CD4-positive, CD25-positive, alpha-beta regulatory T cell (primary cell): ENCODE results near the gene L3MBTL4. TPM values are rescaled to one million over a fixed set of nuclear protein-coding genes. Genes with fewer than 3 reads are reported as not detected.

ENCODE experiments used
- ATAC-seq, 2 donors: fragments of 150-1000 bp; cut with Tn5 transposase; one replicate each; pipeline ENCODE4 v1.10.0; 2021; ENCODE audit warnings: low read depth in 2 of 2, moderate number of reproducible peaks in 2 of 2, moderate library complexity in 1 of 2
- DNase-seq, 3 donors: peaks; one replicate each; pipeline versions ENCODE4 v3.0.0 to v3.0.0-alpha.2; 2012 to 2022; ENCODE audit warnings: mixed read lengths in 1 of 3
- H3K27ac ChIP-seq: one replicate; pipeline ENCODE4 v1.7.0; 2013; ENCODE audit warnings: mild to moderate bottlenecking, low read length; ENCODE audit not compliant: insufficient read depth, poor library complexity, severe bottlenecking
- H3K27me3 ChIP-seq: one replicate; pipeline ENCODE4 v1.7.0; 2013; ENCODE audit warnings: low read length; ENCODE audit not compliant: control insufficient read depth, insufficient read depth
- H3K36me3 ChIP-seq: one replicate; pipeline ENCODE4 v1.7.0; 2013; ENCODE audit warnings: mild to moderate bottlenecking, low read length, moderate library complexity; ENCODE audit not compliant: control insufficient read depth, insufficient read depth
- H3K4me1 ChIP-seq: 2 replicates; pipeline ENCODE4 v1.7.0; 2013; ENCODE audit warnings: mild to moderate bottlenecking, low read length; ENCODE audit not compliant: insufficient read depth, control insufficient read depth, poor library complexity, severe bottlenecking
- H3K4me3 ChIP-seq: one replicate; pipeline ENCODE4 v1.7.0; 2013; ENCODE audit warnings: low read depth, mild to moderate bottlenecking, low read length, moderate library complexity
- H3K9me3 ChIP-seq, 2 experiments: 1 replicate in 1 of 2; 2 replicates in 1 of 2; pipeline ENCODE4 v1.7.0; 2013; ENCODE audit warnings: low read length in 2 of 2, mild to moderate bottlenecking in 1 of 2, moderate library complexity in 1 of 2; ENCODE audit not compliant: control insufficient read depth in 2 of 2
- H3K27ac Mint-ChIP-seq, 3 donors: one replicate each; pipeline ENCODE4 v1.8.0; 2020 to 2022; ENCODE audit warnings: mild to moderate bottlenecking in 3 of 3, mixed read lengths in 3 of 3, moderate library complexity in 2 of 3
- H3K27me3 Mint-ChIP-seq: one replicate; pipeline ENCODE4 v1.8.0; 2022; ENCODE audit warnings: mild to moderate bottlenecking, mixed read lengths
- H3K36me3 Mint-ChIP-seq: one replicate; pipeline ENCODE4 v1.8.0; 2020; ENCODE audit warnings: mixed read lengths
- H3K4me1 Mint-ChIP-seq, 4 donors: one replicate each; pipeline ENCODE4 v1.8.0; 2020 to 2022; ENCODE audit warnings: mixed read lengths in 4 of 4, mild to moderate bottlenecking in 1 of 4
- H3K4me3 Mint-ChIP-seq, 4 donors: one replicate each; pipeline ENCODE4 v1.8.0; 2020 to 2022; ENCODE audit warnings: mild to moderate bottlenecking in 4 of 4, mixed read lengths in 4 of 4, moderate library complexity in 3 of 4
- H3K9me3 Mint-ChIP-seq, 7 donors: one replicate each; pipeline ENCODE4 v1.8.0; 2020 to 2022; ENCODE audit warnings: mixed read lengths in 7 of 7, mild to moderate bottlenecking in 3 of 7, moderate library complexity in 2 of 7
- polyA plus RNA-seq, 4 donors: library from polyadenylated mRNA; unstranded; fragments of 300-500 nt; fragmentation: Illumina TruSeq; gene quantifications; one replicate each; pipeline ENCODE4 v1.2.3, GENCODE V29; 2021
- total RNA-seq: library from RNA; stranded (reverse); gene quantifications from one replicate; pipeline ENCODE4 v1.2.3, GENCODE V29; 2022

Gene L3MBTL4
- total and polyA plus RNA-seq, 5 donors from 2014 or later: 2.1 TPM; not detected in 4

DNA sequence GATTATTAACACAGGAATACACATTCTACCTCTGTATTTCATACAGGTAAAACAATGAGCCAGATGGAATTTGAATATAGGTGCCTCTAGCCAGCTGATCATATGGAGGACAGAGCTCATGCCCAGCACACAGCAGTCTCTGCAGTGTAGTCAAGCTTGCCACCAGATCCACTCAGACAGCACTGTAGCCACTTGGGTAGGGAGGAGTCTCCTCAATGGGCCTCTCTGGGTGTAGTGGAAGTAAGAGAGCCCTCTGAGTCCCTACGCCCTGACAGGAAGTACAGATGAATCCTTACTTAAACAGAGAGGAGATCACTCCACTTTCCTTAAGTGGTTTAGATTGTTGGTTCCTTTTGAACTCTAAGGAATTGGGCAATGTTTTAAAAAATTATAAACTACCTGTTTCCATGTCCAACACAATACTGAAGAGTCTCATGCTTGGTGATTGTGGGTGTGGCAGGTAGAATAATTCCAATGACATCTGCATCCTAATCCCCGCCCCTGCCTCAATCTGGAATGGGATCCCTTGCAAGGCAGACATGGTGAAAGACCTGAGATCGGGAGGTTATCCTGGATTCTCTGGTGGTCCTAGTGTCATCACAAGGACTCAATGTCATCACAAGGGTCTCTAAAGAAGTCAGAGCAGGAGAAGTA lies 496.4 kb downstream of the L3MBTL4 start:
- Histone ChIP-seq H3K4me3 (no peak overlapping the region), H3K27ac (no peak overlapping the region), H3K9me3 (no peaks in the 10 kb centered on the region), H3K36me3 (no peaks in the 10 kb centered on the region), H3K27me3 (no peaks in the 10 kb centered on the region), H3K4me1 (no peaks in the 10 kb centered on the region)
- Mint-ChIP-seq H3K9me3 (peaks cover 0 to 2% (median 0%) of the 10 kb centered on the region in 7 donors), H3K4me3 (no peak overlapping the region), H3K36me3 (no peaks in the 10 kb centered on the region), H3K4me1 (no peaks in the 10 kb centered on the region), H3K27me3 (peaks cover 9% of the 10 kb centered on the region), H3K27ac (no peak overlapping the region)
- ATAC-seq (no peak), DNase-seq (no peak)

DNA sequence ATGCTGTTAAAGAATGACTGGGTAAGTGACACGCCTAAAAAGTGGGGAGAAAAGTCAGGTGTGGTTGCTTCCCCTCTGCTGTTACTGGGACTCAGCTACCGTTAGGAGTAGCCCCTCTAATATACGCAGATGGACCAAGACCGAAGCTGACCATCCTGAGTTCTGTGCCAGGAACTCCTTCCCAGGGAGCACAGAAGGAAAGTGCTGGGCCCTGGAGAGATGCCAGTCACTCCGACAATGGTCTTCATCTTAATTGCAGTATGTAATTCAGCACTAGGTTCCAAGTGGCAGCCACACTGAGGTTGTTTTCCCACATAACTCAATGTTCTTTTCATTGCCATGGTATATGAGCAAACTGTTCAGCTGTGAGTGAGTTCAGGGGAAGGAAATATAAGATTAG lies 499.8 kb downstream of the L3MBTL4 start:
- no peaks in the 10 kb centered on the region for H3K27me3 ChIP-seq
- Mint-ChIP-seq H3K27me3 (peaks cover 9% of the 10 kb centered on the region), H3K27ac (no peak overlapping the region), H3K4me3 (no peak overlapping the region), H3K9me3 (peaks cover 0 to 1% (median 0%) of the 10 kb centered on the region in 7 donors), H3K4me1 (no peaks in the 10 kb centered on the region), H3K36me3 (no peaks in the 10 kb centered on the region)
- no peak overlapping the region for H3K27ac ChIP-seq
- no peak for DNase-seq
- no peaks in the 10 kb centered on the region for H3K36me3 ChIP-seq
- H3K4me3 ChIP-seq: no peak overlapping the region
- no peaks in the 10 kb centered on the region for H3K4me1 ChIP-seq
- no peaks in the 10 kb centered on the region for H3K9me3 ChIP-seq
- no peak for ATAC-seq

DNA sequence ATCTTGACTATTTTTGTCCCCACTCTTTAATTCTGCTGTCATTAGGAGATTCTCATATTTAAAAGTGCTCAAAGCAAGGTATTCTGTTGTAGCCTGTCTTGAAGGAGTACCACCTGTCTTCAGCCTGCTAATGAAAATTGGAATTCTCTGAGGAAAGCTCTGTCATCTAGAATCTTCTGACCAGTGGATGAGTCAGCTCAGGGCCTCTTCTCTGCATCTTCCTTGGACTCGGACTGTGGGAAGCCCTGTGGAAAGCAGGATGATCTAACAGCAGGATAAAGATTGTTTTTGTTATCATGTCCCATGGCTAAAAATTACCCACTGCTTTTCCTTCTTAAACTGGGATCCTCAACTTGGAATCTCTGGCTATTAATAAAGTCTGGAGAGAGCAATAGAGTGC lies 500.7 kb downstream of the L3MBTL4 start:
- H3K27me3 ChIP-seq: no peaks in the 10 kb centered on the region
- no peaks in the 10 kb centered on the region for H3K4me1 ChIP-seq
- DNase-seq: no peak
- Mint-ChIP-seq H3K27me3 (peaks cover 9% of the 10 kb centered on the region), H3K9me3 (peaks cover 0 to 1% (median 0%) of the 10 kb centered on the region in 7 donors), H3K4me3 (no peak overlapping the region), H3K27ac (no peak overlapping the region), H3K4me1 (no peaks in the 10 kb centered on the region), H3K36me3 (no peaks in the 10 kb centered on the region)
- no peak for ATAC-seq
- no peaks in the 10 kb centered on the region for H3K36me3 ChIP-seq
- H3K4me3 ChIP-seq: no peak overlapping the region
- H3K27ac ChIP-seq: no peak overlapping the region
- no peaks in the 10 kb centered on the region for H3K9me3 ChIP-seq

DNA sequence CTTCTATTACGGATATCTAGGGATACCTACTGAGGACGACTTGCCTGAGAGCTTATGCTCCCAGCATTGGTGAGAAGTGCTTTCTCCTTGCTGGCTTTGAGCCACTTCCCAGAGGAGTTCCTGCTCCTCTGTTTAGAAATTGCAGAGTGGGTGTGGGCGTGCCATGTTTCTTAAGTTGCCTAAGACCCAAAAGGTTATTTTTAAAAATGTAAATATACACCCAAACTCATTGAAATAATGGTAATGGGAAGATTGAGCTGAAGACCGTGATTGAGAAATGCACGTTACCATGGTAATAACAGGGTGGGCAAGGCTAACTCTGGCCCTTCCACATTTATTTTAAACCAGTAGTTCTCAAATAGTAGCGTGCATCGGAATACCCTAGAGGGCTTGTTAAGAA lies 502.1 kb downstream of the L3MBTL4 start:
- Mint-ChIP-seq H3K4me3 (no peak overlapping the region), H3K27me3 (peaks cover 4% of the 10 kb centered on the region), H3K4me1 (no peaks in the 10 kb centered on the region), H3K9me3 (peaks cover 0 to 1% (median 0%) of the 10 kb centered on the region in 7 donors), H3K27ac (no peak overlapping the region), H3K36me3 (no peaks in the 10 kb centered on the region)
- Histone ChIP-seq H3K9me3 (no peaks in the 10 kb centered on the region), H3K27me3 (no peaks in the 10 kb centered on the region), H3K27ac (no peak overlapping the region), H3K4me3 (no peak overlapping the region), H3K36me3 (no peaks in the 10 kb centered on the region), H3K4me1 (no peaks in the 10 kb centered on the region)
- ATAC-seq (no peak), DNase-seq (no peak)

DNA sequence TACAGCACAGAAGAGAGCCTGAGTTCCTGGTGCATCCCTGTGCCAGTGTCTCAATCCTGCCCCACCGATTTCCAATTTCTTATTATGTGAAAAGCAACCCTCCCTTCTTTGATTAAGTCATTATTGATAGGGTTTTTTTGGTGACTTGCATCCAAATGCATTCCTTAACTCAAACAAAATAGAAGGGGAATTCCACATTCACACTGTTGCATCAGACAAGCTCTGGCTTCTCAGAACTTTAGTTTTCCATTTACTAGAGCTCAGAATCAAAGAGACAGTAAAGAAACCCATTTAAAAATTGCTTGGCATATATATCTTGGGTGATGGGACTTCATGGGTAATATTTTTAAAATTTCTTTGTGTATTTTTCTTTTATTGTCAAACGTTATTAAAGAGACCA lies 505.6 kb downstream of the L3MBTL4 start:
- no peaks in the 10 kb centered on the region for H3K27me3 ChIP-seq
- Mint-ChIP-seq H3K4me3 (no peak overlapping the region), H3K27me3 (peaks cover 8% of the 10 kb centered on the region), H3K4me1 (no peaks in the 10 kb centered on the region), H3K27ac (no peak overlapping the region), H3K9me3 (peaks cover 0 to 4% (median 0%) of the 10 kb centered on the region in 7 donors), H3K36me3 (no peaks in the 10 kb centered on the region)
- H3K36me3 ChIP-seq: no peaks in the 10 kb centered on the region
- no peaks in the 10 kb centered on the region for H3K9me3 ChIP-seq
- no peaks in the 10 kb centered on the region for H3K4me1 ChIP-seq
- H3K4me3 ChIP-seq: no peak overlapping the region
- H3K27ac ChIP-seq: no peak overlapping the region
- ATAC-seq: no peak
- no peak for DNase-seq
